Measurements from ENCODE around the gene GNAS-AS1. TPM values are rescaled to one million over a fixed set of nuclear protein-coding genes. Genes with fewer than 3 reads are reported as not detected.

The GNAS-AS1 gene
- polyA plus RNA-seq, 6 donors from 2014 or later, result 0.35 TPM; not detected in 5

DNA sequence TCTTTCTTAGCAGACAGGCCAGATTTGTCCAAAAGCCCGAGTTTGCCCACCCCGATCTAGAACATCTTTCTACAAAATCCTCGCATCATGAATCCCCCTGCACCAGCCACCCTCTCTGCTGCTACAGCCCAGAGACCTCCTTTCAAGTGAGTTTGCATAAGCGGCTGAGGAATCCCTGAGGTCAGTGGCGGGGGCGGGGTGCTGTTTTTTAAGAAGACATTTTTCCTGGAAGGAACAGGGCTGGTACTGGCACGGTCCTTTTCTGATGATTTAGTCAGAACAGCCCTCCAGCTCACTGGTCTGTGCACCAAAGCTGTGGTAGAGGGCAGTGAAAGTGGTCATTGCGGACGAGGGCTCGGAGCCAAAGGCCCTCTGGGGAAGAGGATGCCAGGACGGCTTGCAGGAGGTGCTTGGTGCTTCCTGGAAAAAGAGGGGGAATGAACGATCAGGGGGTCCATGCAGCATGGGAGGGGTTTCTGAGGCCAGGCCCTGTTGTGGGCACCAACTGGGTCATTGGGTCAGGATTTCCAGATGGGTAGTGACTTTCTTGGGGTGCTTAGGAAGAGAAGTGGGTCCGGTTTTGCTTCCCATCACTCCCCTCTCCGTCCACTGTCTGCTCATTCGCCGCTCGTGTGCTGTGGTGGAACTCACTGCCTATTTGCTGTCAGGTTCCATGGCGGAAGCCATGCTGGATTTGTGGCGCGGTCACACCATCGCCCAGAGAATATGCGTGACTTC lies 50.4 kb downstream of the GNAS-AS1 start:
- Mint-ChIP-seq H3K4me3 (no peak overlapping the region), H3K27ac (no peak overlapping the region), H3K36me3 (no peaks in the 10 kb centered on the region), H3K9me3 (no peaks in the 10 kb centered on the region), H3K27me3 (peaks cover 19 to 64% (median 41%) of the 10 kb centered on the region in 3 donors), H3K4me1 (peaks cover 0 to 5% (median 0%) of the 10 kb centered on the region in 3 donors)
- ATAC-seq (ENCODE audit: low read depth in 2 of 2) (no peak), DNase-seq (no peak)

DNA sequence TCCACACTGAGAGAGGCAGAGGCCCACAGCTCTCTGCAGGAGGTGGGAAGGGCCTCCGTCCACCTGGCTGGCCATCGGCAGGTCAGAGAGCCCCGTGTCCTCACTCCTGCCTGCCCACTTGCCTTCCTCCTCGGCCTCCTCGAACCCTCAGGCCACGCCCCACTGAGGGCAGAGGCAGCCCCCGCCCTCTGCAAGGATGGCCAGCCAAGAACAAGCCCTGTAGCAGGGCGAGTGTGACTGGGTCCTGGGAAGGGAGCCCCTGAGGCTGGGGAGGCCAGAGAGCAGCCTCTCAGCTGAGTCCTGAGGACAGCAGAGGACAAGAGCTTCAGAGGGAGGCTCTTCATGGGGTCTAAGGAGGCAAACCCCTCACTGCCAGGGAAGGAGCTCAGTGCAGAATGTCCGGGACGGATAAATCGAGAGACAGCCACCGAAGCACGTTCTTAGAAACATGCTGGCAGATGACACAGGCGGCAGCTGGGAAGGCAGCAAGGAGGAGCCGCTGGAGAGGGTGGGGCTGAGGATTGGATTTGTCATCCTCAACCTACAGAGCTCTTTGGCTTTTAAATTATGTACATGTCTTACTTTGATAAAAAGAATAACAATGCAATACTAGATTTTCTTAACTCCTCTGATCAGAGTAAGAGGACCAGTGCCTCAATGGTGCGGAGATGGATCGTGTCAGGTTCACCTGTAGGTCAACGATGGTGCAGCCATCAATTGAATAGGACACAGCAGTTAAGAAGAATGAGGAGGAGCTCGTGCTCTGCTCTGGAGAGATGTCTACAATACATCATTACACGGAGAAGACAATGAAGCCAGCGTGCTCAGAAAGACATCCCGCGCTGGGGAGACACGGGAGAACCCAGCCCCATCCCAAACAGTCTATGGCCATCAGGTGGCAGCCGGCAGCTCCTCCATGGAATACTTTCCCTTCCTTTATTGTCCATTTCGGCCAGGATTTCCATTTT lies 53.0 kb downstream of the GNAS-AS1 start:
- ATAC-seq (ENCODE audit: low read depth in 2 of 2), result no peak
- no peaks in the 10 kb centered on the region for H3K36me3 Mint-ChIP-seq
- H3K27ac Mint-ChIP-seq, result no peak overlapping the region
- H3K9me3 Mint-ChIP-seq, result no peaks in the 10 kb centered on the region
- DNase-seq, result no peak
- no peaks in the 10 kb centered on the region for H3K4me1 Mint-ChIP-seq
- H3K27me3 Mint-ChIP-seq, result peaks cover 7 to 48% (median 37%) of the 10 kb centered on the region in 3 donors
- no peak overlapping the region for H3K4me3 Mint-ChIP-seq

DNA sequence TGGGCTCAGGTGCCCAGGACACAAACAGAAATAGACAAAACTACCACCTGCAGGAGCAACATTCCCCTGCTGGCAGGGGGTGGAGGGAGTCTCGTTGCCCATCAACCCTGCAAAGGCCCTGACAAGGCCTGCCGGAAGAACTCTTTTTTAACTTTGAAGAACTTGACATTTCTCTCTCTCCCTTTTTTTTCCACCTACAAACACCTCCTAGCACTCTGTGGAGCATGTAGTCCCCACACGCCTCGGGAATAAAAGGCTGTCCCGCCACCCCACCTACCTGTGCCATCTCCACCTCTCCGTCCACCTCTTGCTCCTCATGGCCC lies 54.8 kb downstream of the GNAS-AS1 start:
- Mint-ChIP-seq H3K36me3 (no peaks in the 10 kb centered on the region), H3K27me3 (peaks cover 7 to 53% (median 45%) of the 10 kb centered on the region in 3 donors), H3K4me1 (no peaks in the 10 kb centered on the region), H3K27ac (no peak overlapping the region), H3K9me3 (no peaks in the 10 kb centered on the region), H3K4me3 (no peak overlapping the region)
- DNase-seq (no peak), ATAC-seq (ENCODE audit: low read depth in 2 of 2) (no peak)

DNA sequence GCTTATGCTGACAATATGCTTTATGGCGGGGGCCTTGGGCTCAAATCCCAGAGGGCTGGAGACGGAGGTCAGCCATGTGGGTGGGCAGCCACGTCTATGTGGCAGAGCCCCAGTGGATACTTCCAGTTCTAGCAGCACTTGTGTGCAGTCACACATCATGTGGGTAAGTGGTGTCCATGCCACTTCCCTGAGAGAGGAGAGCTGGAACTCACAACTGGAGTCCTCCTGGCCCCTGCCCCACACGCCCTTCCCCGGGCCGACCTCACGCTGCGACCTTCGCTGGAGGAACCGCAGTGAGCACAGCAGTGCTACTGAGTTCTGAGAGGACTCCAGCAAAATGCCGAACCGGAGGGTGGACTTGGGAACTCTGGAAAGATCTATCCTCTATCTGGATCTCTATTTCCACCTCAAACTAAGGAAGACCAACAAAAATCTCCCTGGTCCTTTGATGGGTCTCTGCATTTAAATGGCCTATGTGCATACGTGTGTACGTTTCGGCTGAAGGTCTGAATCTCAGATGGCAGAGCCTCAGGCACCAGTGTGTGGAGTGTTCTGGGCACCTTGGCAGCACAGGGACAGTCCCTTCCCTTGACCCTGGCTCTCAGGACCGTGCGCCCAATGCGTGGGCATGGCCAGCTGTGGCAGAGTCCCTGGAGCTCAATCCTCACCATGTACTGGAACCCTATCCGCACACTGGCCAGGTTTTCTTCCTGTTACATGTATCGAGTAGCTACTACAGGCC lies 55.4 kb downstream of the GNAS-AS1 start:
- no peak overlapping the region for H3K27ac Mint-ChIP-seq
- H3K4me3 Mint-ChIP-seq, result no peak overlapping the region
- no peaks in the 10 kb centered on the region for H3K4me1 Mint-ChIP-seq
- ATAC-seq (ENCODE audit: low read depth in 2 of 2), result no peak
- H3K27me3 Mint-ChIP-seq, result peaks cover 7 to 52% (median 40%) of the 10 kb centered on the region in 3 donors
- no peaks in the 10 kb centered on the region for H3K9me3 Mint-ChIP-seq
- DNase-seq, result no peak
- H3K36me3 Mint-ChIP-seq, result no peaks in the 10 kb centered on the region

DNA sequence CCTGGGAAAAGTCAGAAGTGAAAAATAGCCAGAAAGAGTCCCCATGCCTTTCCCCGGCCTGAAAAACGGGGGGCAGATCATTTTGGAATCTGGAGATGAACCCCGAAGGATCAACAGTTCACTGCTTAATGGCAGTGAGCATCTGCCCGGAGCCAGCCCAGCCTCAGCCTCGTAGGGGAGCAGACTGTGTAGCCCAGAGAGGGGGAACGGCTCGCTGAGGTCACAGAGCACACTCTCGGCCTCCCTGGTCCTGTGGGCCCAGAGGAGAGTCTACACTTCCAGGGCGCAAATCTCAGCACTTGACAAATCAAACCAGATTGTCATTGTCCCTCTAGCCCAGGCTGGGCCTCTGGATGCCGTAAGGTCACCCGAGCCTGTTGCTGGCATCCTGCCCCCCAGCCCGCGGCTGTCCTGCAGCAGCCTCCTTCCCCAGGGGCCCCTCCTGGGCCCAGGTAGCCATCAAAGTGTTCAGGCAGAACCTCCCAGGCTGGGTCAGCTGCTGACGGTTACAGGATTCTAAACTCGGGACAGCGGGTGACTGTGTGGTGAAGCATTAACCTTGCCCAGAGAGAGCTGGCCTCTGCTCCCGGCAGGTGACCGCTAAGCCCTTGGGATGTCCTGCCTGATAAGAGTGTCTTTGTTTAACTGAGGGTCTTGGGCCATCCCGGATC lies 56.1 kb downstream of the GNAS-AS1 start:
- Mint-ChIP-seq H3K9me3 (no peaks in the 10 kb centered on the region), H3K27ac (no peak overlapping the region), H3K36me3 (no peaks in the 10 kb centered on the region), H3K4me1 (no peaks in the 10 kb centered on the region), H3K4me3 (no peak overlapping the region), H3K27me3 (peaks cover 7 to 47% (median 36%) of the 10 kb centered on the region in 3 donors)
- no peak for ATAC-seq (ENCODE audit: low read depth in 2 of 2)
- no peak for DNase-seq

DNA sequence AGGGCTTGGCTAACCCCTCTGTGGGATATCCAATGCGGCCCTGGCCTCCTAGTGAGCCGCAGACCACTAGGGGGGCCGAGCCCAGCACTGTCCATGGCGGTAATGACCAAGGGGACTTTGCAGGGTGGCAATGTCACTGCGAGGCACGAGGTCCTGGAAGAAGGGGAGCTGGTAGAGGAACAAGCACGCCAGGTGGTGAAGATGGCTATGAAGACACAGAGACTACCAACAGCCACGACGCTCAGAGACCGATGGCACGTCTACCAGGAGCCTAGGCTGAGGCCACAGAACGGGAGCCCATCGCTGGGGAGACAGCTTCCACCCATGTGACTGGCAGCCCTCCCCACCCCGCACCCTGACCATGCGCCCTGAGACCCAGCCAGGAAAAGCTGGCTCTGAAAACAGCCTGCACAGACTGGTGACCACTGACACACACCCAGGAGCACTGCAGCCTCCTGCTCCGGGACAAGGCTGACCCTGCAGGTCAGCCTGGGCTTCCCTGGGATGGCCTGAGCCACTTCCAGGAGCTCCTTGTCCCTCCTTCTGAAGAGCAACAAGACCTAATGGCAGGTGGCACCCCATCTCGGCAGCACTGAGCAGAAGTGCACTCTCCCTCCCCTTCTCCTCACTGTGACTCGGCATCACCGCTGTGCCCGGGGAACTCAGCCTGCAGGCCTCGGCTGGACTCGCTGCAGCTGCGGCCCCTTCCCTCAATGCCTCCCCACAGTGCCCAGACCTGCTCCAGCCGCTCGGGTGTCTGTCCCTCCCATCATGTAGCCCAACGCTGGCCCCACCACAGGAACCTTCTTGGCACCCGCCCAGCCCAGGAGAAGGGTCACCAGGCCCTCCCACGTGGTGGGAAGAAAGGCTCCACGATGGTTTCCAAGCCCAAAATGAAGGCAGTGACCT lies 56.9 kb downstream of the GNAS-AS1 start:
- DNase-seq (no peak), ATAC-seq (ENCODE audit: low read depth in 2 of 2) (no peak)
- H3K36me3 Mint-ChIP-seq, result no peaks in the 10 kb centered on the region
- H3K4me1 Mint-ChIP-seq, result no peaks in the 10 kb centered on the region
- H3K27ac Mint-ChIP-seq, result no peak overlapping the region
- no peaks in the 10 kb centered on the region for H3K9me3 Mint-ChIP-seq
- peaks cover 7 to 47% (median 36%) of the 10 kb centered on the region in 3 donors for H3K27me3 Mint-ChIP-seq
- no peak overlapping the region for H3K4me3 Mint-ChIP-seq

DNA sequence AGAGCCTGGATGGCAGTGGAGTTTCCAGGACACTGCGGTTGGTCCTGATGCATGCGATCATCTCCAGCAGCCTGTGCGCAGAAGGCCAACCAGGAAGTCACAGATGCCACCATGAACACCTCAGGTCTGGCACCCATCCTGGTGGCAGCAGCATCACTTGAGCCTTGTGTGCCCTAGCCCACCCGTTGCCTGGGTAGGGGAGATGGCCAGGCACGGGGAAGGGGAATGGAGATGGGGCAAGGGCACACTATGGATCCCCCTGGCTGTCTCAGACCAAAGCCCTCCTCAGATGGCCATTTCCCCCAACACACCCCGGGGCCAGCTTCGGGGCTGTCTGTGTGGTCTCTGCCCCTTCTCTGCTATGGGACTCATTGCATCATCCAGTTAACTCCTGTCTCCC lies 58.3 kb downstream of the GNAS-AS1 start:
- no peaks in the 10 kb centered on the region for H3K36me3 Mint-ChIP-seq
- H3K4me1 Mint-ChIP-seq, result no peaks in the 10 kb centered on the region
- DNase-seq, result no peak
- H3K9me3 Mint-ChIP-seq, result no peaks in the 10 kb centered on the region
- no peak overlapping the region for H3K4me3 Mint-ChIP-seq
- ATAC-seq (ENCODE audit: low read depth in 2 of 2), result no peak
- no peak overlapping the region for H3K27ac Mint-ChIP-seq
- peaks cover 9 to 52% (median 42%) of the 10 kb centered on the region in 3 donors for H3K27me3 Mint-ChIP-seq

DNA sequence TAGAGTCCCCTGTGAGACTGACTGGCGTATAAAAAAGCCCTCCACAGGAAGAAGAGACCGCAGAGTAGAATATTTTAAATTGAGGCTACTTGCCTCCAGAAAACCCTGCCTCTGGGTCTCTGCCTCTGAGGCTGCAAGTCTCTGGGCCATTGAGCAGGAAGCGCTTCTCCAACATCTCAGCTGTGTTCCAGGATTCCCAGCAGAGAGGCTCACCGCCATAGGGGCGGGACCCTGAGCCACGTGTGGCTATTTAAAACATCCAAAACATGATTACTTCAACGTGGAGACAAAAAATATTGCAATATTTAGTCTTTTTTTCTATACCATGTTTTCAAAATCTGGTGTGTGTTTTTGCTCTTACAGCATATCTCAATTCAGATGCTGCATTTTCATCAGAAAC lies 59.4 kb downstream of the GNAS-AS1 start:
- Mint-ChIP-seq H3K36me3 (no peaks in the 10 kb centered on the region), H3K4me1 (no peaks in the 10 kb centered on the region), H3K27ac (no peak overlapping the region), H3K4me3 (no peak overlapping the region), H3K9me3 (no peaks in the 10 kb centered on the region), H3K27me3 (peaks cover 9 to 41% (median 31%) of the 10 kb centered on the region in 3 donors)
- no peak for DNase-seq
- ATAC-seq (ENCODE audit: low read depth in 2 of 2), result no peak

DNA sequence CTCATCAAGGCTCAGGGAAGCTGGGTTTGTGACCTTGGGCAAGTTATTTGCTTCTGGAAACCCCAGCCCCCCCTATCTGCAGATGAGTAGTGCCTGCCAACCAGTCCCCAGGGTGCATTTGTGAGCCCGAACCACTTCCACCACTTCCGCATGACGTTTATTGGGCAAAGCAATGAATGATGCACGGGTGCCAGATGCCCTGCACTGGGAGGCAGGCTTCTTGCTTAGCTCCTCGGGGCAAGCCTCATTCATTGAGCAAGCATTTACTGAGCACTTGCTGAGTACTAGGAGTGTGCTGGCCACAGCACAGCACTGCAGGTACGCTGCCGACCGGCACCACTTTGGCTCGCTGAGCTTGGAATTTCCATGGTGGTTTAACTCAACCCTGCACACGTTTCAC lies 60.2 kb downstream of the GNAS-AS1 start:
- Mint-ChIP-seq H3K27me3 (peaks cover 9 to 39% (median 31%) of the 10 kb centered on the region in 3 donors), H3K4me3 (no peak overlapping the region), H3K27ac (no peak overlapping the region), H3K36me3 (no peaks in the 10 kb centered on the region), H3K9me3 (no peaks in the 10 kb centered on the region), H3K4me1 (no peaks in the 10 kb centered on the region)
- DNase-seq, result no peak
- ATAC-seq (ENCODE audit: low read depth in 2 of 2), result no peak

DNA sequence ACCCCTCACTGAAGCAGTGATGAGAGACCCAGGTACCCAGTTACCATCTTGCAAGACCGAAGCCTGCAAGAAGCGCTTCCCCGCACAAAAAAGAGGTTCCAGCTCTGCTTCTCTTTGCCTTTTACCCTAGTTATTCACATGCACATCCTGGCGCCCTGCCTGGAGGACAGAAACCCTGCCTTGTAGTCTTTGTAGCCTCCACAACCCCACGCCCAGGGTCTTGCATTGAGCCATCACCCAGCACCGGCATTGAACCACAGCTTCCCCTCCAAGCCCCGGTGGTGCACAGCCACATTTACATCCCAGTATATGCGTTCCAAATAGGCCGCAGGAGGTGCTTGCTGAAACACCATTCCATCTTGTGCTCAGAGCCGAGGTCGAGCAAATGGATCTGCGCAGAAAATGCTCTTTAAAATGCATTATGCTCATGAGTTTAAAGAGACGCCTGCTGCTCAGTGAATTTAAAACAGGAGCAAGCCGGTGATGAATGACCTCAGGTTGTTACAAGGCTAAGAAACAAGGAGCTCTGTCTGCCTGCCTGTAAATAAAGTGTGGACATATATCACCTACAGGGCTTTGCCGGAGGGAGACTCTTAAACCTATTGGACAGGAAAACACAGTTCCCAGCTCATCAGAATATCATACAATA lies 61.7 kb downstream of the GNAS-AS1 start:
- DNase-seq (no peak), ATAC-seq (ENCODE audit: low read depth in 2 of 2) (no peak)
- H3K27me3 Mint-ChIP-seq, result peaks cover 9 to 52% (median 45%) of the 10 kb centered on the region in 3 donors
- H3K36me3 Mint-ChIP-seq, result no peaks in the 10 kb centered on the region
- no peaks in the 10 kb centered on the region for H3K4me1 Mint-ChIP-seq
- H3K27ac Mint-ChIP-seq, result no peak overlapping the region
- H3K4me3 Mint-ChIP-seq, result no peak overlapping the region
- no peaks in the 10 kb centered on the region for H3K9me3 Mint-ChIP-seq

DNA sequence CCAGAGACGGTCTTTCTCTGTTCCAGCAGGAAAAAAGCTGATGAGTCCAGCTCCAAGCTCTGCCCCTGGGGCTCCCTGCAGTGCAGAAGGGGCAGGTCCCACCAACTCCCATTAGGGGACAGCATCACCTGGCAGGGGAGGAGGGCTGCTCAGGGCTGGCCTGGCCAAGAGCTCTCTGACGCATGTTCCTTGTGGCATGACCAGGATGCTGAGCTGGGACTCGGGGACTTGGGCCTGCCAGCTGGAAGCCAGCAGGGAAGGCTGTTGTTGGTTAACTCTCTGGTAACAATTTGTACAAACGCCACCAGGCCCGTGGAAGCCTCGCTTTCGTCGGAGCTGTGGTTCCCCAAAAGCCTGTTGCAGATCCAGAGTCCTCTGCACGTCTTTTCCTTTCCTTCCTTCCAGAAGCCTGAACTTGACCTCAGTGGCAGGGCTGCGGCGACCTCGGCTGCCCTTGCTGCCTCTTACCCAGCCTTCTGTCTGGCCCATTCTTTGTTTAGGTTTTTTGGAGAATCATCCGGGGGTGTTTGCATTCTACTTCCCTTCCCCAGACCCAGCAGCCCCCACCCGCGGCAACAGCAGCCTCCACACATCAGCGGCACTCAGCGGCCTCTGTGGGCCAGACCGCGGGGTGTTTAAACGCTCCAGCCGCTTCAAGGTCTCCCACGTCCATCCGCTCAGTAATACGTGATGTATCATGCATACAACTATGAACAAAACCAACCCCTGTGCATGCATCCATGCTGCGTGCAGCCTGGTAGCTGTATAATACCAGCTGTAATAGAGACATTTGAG lies 63.3 kb downstream of the GNAS-AS1 start:
- DNase-seq (no peak), ATAC-seq (ENCODE audit: low read depth in 2 of 2) (no peak)
- H3K27ac Mint-ChIP-seq, result no peak overlapping the region
- H3K9me3 Mint-ChIP-seq, result no peaks in the 10 kb centered on the region
- H3K36me3 Mint-ChIP-seq, result no peaks in the 10 kb centered on the region
- no peak overlapping the region for H3K4me3 Mint-ChIP-seq
- no peaks in the 10 kb centered on the region for H3K4me1 Mint-ChIP-seq
- peaks cover 16 to 59% (median 38%) of the 10 kb centered on the region in 3 donors for H3K27me3 Mint-ChIP-seq

All from naive B cell (primary cell).